ENCODE measurements around the gene NT5DC3. TPM values are rescaled to one million over a fixed set of nuclear protein-coding genes. Genes with fewer than 3 reads are reported as not detected.
A peak's percentile ranks its signal among the peaks of the same experiment; 100 is the strongest.

NT5DC3 gene
- polyA plus RNA-seq, 3 donors = 0.27 to 4.8 (median 0.93) TPM

GRCh38 chr12:103771466-103771865 is 69.6 kb downstream of the NT5DC3 start:
- Histone ChIP-seq H3K36me3 (replicated peaks in 1 of 2; ENCODE audit: control insufficient read depth in 1 of 2, insufficient read depth in 2 of 2, low read length in 2 of 2) (peaks cover 0 to 7% of the 10 kb centered on the region in 2 donors), H2AFZ (ENCODE audit: insufficient read depth, low read depth, low read length, poor library complexity, severe bottlenecking) (no peak overlapping the region), H4K20me1 (ENCODE audit: insufficient read depth, low read length) (no peaks in the 10 kb centered on the region), H3K27ac (ENCODE audit: low read depth in 1 of 2, low read length in 2 of 2) (no peak overlapping the region), H3K9ac (ENCODE audit: insufficient read depth, low read length, poor library complexity, severe bottlenecking) (no peak overlapping the region), H3K27me3 (ENCODE audit: control insufficient read depth in 2 of 2, insufficient read depth in 2 of 2, low read length in 2 of 2) (no peaks in the 10 kb centered on the region), H3K4me2 (replicated peaks; ENCODE audit: extremely low read depth, low read length, poor library complexity, severe bottlenecking) (no peak overlapping the region), H3K79me2 (ENCODE audit: insufficient read depth, low read length) (no peaks in the 10 kb centered on the region), H3K4me1 (ENCODE audit: control insufficient read depth in 1 of 2, insufficient read depth in 2 of 2, low read length in 2 of 2) (no peaks in the 10 kb centered on the region), H3K4me3 (replicated peaks in 1 of 3; ENCODE audit: low read depth in 2 of 3, low read length in 3 of 3) (no peak overlapping the region), H3K9me3 (replicated peaks in 1 of 2; ENCODE audit: control insufficient read depth in 1 of 2, insufficient read depth in 1 of 2, low read length in 2 of 2) (no peaks in the 10 kb centered on the region)
- peak; percentile 72 for TF ChIP-seq CTCF (IDR thresholded peaks at IDR 0.05)
- Mint-ChIP-seq H3K9me3 (no peaks in the 10 kb centered on the region), H3K4me3 (no peak overlapping the region), H3K27me3 (ENCODE audit: low read depth in 3 of 3) (no peaks in the 10 kb centered on the region), H3K27ac (peak overlapping the region in 2 of 7 donors; percentile 16 to 63), H3K4me1 (peaks cover 6% of the 10 kb centered on the region), H3K36me3 (peaks cover 5 to 24% of the 10 kb centered on the region in 2 donors)
- intact Hi-C loops (cut with micrococcal nuclease) = loop anchor here (2.0 to 5.0 kb wide), 3 partner anchors 96 to 341 kb away; no protein-coding TSS in a partner anchor
- 64% methylated on average over 2 of the region's 3 CpGs for WGBS (ENCODE audit: insufficient coverage)
- peak; percentile 30 to 39 (median 33) for DNase-seq

- H3K4me3 Mint-ChIP-seq = no peak overlapping the region
- peaks cover 6% of the 10 kb centered on the region for H3K4me1 Mint-ChIP-seq
- H3K36me3 Mint-ChIP-seq = peaks cover 2 to 23% of the 10 kb centered on the region in 2 donors
- H3K27me3 ChIP-seq (ENCODE audit: control insufficient read depth in 2 of 2, insufficient read depth in 2 of 2, low read length in 2 of 2) = no peaks in the 10 kb centered on the region
- H2AFZ ChIP-seq (ENCODE audit: insufficient read depth, low read depth, low read length, poor library complexity, severe bottlenecking) = no peak overlapping the region
- H3K27ac ChIP-seq (ENCODE audit: low read depth in 1 of 2, low read length in 2 of 2) = no peak overlapping the region
- 90% methylated on average over 7 of the region's 9 CpGs for WGBS (ENCODE audit: insufficient coverage)
- H4K20me1 ChIP-seq (ENCODE audit: insufficient read depth, low read length) = no peaks in the 10 kb centered on the region
- H3K27me3 Mint-ChIP-seq (ENCODE audit: low read depth in 3 of 3) = peaks cover 0 to 3% (median 0%) of the 10 kb centered on the region in 3 donors
- no peak for DNase-seq
- no peak overlapping the region for H3K4me3 ChIP-seq (replicated peaks in 1 of 3; ENCODE audit: low read depth in 2 of 3, low read length in 3 of 3)
- no peak overlapping the region for H3K9ac ChIP-seq (ENCODE audit: insufficient read depth, low read length, poor library complexity, severe bottlenecking)
- intact Hi-C loops (cut with micrococcal nuclease) = no loop called here
- H3K36me3 ChIP-seq (replicated peaks in 1 of 2; ENCODE audit: control insufficient read depth in 1 of 2, insufficient read depth in 2 of 2, low read length in 2 of 2) = peaks cover 0 to 9% of the 10 kb centered on the region in 2 donors
- H3K27ac Mint-ChIP-seq = no peak overlapping the region
- no peak for TF ChIP-seq CTCF (IDR thresholded peaks at IDR 0.05)
- no peaks in the 10 kb centered on the region for H3K4me1 ChIP-seq (ENCODE audit: control insufficient read depth in 1 of 2, insufficient read depth in 2 of 2, low read length in 2 of 2)
- H3K4me2 ChIP-seq (replicated peaks; ENCODE audit: extremely low read depth, low read length, poor library complexity, severe bottlenecking) = no peak overlapping the region
- H3K9me3 Mint-ChIP-seq = no peaks in the 10 kb centered on the region
- no peaks in the 10 kb centered on the region for H3K79me2 ChIP-seq (ENCODE audit: insufficient read depth, low read length)
- H3K9me3 ChIP-seq (replicated peaks in 1 of 2; ENCODE audit: control insufficient read depth in 1 of 2, insufficient read depth in 1 of 2, low read length in 2 of 2) = no peaks in the 10 kb centered on the region
Measured at GRCh38 chr12:103769240-103769945, 71.6 kb downstream of the NT5DC3 start.
